HG03066 (cell line): ENCODE measurements around the gene KMT5B.

Experiments
- ATAC-seq: cut with Tn5 transposase; IDR thresholded peaks from one replicate; pipeline ENCODE4 v1.9.1; 2021; ENCODE audit warnings: low read depth; ENCODE audit not compliant: unreplicated experiment

Gene KMT5B

DNA sequence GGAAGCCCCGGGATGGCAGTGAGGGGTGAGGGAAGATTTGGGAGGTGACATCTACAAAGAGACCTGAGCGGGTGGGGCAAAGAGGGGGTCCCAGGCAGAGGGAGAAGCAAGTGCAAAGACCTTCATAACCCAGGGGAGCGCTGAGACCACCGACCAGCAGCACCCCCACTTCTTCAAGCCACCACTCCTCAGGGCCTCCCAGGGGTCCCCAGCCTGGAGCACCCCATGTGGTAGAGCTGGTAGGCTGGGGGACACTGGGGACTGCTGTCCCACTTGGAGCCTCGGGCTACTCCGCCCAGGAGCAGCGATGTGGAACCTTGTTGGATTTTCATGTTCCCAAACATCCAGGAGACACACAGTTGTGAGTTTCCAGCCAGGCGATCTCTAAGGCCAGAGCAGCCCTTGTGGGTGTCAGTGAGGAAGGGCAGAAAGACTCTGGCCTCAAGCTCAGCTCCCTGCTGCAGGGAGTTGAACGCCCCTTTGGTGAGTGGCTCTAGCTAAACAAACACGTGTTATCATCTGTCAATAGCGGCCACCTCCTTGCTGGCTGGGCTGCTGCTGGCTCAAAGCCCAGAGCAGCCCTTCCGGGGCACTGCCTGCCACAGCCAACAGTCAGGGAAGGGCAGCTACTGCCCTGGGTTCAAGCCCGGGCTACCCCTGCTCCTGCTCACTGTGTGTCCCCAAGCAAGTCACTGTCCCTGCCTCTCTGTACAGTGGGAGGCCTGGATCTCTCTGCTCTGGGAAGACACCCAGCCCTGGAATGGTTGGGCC lies 66.2 kb downstream of the KMT5B start:
- ATAC-seq, result no peak

DNA sequence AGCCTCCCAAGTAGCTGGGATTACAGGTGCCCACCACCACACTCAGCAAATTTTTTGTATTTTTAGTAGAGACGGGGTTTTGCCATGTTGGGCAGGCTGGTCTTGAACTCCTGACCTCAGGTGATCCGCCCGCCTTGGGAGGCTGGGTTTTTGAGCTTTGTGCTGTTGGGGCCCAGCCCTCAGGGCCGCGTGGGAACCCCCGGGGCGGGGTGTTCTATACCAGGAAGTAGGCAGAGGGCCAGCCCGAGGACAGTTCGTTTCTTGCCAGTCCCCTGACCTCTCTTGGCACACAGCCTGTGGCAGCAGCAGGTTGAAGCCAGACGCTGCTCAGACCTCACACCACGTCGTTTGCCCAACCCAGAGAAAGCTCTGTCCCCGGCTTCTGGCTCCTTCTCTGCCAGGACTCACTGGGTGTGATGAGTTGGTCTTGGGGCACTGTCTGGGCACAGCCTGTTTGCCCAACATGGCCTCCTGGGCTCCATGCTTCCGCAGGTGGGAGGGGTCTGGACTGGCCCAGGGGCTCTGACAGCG lies 67.0 kb downstream of the KMT5B start:
- ATAC-seq, result no peak

DNA sequence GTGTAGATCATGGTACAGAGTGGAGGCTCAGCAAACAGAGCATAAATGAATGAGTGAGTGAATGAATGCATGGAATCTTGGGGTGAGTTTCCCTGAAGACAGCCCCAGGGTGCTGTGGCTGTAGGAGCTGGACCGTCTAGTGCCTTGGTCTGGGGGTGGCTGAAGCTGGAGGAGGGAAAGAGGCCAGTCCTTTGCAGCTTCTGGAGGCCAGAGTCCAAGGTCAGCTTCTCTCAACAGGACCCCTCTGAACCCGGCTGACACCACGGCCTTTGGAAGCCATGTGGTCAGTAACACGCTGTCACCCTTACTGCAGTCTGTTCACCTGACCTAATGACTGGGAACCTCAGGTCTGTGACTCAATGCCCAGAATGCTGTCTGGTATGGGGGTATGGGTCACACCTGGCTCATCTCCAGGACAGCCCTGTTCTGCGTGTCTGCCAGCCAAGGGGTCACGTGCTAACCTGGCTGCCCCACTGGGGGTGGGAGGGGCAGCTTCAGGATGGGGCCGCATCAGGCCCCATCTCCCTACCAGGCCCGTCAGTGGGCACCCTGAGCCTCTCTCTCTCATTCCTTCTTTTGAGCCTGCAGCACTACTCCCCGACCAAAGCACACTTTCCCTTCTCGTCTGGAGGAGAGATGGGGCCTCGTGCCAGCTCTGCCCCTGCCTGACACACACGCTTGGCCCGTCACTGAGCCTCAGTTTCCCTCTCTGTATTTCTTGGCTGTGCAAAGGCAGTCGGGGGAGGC lies 67.8 kb downstream of the KMT5B start:
- ATAC-seq, result no peak

DNA sequence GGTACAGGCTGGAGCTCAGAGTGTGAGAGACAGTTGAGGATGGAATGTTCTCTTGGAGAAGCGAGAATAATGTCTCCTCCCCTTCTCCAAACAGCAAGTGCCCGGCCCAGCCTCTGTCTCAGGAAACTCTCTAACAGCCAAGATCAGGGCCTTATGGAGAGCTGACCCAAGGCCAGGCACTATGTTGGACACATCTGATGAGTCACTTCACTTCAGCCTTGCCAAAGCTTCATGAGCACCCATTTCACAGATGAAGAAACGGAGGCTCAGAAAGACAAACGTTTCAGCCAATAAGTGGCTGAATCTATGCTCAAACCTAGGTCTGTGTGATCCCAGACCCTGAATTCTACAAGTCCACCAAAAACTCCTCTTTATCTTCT lies 69.8 kb downstream of the KMT5B start:
- no peak for ATAC-seq

DNA sequence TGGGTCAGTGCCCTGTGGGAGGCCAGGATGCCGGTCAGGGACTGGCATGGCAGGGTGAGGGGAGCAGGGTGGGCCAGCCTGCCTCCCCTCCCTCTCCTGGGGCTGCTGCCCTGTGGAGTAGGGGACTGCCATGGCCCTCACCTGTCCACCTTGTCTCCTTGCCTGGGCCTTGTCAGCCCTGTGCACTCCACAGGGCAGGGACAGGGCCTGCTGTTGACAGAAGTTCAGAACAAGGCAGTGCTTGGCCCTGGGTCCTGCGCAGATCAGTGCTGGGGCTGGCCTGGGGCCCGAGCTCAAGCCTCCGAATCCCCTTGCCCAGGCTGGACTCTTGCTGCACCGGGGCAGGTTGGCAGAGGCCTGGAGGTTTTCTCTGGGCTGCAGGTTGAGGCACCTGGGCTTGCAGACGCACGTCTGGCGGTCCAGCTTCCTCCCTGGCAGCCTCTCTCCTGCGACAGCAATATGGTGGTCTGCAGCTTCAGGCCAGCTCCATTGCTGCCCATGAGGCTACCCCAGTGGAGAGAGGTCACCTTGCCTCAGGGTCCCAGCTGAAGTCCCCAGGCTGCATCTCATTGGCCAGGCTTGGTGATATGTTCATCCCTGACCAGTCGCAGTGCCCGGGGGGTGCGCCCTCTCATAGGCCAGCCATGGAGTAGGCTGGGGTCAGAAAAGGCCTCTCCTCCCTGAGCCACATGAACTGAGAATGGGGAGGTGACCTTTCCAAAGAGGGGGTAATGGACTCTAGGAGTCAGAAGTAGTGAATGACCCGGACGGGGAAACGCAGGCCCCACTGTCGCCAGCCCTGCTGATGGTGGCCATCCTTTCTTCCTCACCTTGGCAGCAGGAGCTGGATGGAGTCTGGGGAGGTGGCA lies 70.4 kb downstream of the KMT5B start:
- no peak for ATAC-seq

DNA sequence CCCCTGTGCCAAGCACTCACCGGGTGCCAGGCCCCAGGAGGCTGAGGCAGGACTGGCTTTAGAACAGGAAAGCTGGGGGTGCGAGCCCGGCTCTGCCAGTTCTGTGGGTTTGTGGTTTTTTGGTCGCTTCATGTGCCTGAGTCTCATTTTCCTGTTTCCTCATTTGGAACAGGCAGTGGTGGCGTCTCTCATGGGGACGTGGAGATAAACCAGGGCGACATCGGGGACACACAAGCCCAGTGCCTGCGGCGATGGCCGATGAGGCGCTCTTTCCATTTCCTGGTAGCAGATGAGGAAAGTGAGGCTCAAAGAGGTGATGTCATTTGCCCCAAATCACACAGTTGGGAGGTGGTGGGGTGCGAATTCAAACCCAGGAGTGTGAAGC lies 71.1 kb downstream of the KMT5B start:
- ATAC-seq, result no peak

DNA sequence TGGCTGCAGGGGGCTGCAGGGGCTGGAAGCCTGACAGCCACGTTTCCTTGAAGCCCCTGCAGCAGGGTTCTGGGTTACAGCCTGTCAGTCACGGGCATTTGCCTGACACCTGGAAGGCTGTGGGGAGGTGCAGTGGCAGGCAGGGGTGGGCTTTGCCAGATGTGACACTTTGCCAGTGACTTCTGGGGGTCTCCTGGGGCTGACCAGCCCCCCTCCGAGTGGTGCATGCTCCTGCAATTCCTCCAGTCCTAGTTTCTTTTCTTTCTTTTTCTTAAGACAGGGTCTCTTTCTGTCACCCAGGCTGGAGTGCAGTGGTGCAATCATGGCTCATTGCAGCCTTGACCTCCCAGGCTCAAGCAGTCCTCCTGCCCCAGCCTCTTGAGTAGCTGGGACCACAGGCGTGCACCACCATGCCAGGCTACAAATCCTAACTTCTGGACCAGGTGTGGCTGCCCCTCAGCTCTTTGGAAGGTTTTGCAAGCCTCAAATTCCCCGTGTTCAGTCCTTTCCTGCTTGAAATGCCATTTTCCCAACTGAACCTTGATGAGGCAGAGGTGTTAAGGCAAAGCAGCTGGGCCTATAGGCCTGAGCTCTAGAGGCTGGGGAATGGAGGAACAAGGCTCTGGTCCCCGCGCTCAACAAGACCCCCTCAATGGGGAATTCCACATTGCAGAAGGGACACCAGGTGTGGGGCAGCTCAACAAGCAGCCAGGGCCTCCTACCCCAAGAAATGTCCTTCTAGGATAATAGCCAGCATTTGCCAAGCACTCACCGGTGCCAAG lies 71.7 kb downstream of the KMT5B start:
- ATAC-seq, result no peak

DNA sequence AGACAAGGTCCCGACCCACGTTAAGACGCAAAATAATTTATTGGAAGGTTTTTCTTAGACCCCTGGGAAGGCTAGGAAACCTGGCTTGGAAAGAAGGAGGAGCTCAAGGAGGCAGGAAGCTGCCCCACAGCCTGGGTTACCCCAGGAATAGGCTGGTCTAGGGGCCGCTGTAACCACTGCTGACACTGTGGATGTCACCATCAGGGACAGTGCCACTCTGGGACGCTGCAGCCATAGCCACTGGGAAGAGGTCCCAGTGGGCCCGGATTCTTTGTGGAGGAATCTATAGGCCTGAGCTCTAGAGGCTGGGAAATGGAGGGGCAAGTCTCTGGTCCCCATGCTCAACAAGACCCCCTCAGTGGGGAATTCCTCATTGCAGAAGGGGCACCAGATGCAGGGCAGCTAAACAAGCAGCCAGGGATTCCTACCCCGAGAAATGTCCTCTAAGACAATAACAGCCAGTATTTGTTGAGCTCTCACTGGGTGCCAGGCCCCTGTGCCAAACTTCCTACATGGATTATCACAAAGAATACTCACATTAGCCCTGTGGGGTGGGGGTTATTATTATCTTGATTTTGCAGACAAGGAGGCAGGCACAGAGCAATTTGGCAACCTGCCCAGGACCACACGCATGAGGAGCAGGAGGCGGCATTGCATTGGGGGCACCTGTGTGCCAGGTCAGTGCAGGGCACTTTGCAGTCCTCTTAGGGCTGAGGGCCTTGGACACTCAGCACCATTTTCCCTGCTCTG lies 72.4 kb downstream of the KMT5B start:
- no peak for ATAC-seq

DNA sequence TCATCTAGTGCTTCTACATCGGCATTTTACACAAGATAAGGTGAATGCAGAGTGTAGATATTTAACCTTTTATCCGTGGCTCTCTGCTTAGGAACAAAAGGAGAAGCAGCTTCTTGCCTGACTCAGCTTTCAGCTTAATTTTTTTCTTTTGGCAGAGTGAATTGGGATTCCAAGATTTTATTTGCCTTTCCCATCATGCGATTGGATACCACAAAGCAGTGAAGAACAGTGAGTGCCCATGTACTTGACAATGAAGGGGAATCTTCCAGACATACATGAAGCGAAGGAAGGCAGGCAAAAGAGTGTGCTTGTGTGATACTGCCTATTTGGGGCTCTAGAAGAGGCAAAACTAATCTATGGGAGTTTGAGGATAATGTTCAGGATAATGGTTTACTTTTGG lies 74.9 kb downstream of the KMT5B start:
- no peak for ATAC-seq

DNA sequence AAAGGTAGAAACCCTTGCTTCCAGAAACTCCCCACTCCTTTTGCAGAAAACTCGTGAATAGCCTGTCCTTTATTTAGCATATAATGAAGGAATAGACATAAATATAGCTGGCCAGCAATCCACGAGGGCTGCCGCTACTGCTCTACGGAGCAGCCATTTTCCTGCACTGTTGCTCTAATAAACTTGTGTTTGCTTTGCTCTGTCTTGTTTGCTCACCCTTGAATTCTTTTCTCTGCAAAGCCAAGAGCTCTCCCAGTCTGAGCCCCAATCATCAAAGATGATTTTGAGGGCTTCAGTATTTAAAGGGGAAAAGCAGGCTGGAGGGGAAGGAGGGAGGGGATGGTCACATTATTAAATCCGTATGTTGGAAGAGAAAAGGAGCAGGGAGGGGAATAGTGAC lies 75.3 kb downstream of the KMT5B start:
- no peak for ATAC-seq

DNA sequence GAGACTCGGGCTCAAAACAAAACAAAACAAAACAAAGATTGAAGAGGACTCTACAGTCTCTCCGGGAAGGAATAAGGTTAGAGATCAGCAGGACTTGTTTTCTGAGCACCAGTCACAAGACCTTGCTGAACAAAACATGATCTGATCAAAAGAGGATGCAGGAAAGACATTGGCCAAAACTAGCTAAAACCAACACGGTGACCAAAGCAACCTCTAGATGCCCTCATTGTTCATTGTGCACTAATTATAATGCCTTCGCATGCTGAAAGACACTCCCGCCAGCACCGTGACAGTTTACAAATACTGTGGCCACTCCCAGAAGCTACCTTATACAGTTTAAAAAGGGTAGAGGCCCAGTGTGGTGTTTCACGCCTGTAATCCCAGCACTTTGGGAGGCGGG lies 76.2 kb downstream of the KMT5B start:
- no peak for ATAC-seq

DNA sequence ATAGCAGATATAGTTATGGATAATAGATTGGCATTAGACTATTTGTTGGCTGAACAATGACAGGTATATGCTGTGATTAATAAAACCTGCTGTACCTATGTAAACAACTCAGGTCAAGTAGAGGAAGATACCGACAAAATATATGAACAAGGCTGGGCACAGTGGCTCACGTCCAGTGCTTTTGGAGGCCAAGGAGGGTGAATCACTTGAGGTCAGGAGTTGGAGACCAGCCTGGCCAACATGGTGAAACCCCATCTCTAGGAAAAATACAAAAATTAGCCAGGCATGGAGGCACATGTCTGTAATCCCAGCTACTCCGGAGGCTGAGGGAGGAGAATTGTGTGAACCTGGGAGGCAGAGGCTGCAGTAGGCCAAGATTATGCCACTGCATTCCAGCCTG lies 77.9 kb downstream of the KMT5B start:
- ATAC-seq, result no peak

DNA sequence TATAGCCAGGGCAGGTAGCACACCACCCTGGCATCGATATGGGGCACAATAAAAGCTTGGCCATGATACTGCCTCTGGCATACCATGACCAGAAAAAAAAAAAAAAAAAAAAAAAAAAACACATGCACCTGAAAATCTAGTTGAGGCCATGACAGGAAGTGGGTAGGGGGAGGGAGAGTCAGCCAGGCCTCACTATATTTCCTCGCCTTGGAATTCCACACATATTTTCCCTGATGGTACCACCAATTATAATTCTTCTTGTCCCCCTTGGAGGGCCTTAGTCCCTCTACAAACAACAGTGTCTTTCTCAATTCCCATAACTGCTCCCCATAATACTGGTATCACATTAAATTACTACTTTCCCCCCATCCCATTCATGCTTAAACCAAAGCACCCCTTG lies 79.3 kb downstream of the KMT5B start:
- ATAC-seq, result no peak

DNA sequence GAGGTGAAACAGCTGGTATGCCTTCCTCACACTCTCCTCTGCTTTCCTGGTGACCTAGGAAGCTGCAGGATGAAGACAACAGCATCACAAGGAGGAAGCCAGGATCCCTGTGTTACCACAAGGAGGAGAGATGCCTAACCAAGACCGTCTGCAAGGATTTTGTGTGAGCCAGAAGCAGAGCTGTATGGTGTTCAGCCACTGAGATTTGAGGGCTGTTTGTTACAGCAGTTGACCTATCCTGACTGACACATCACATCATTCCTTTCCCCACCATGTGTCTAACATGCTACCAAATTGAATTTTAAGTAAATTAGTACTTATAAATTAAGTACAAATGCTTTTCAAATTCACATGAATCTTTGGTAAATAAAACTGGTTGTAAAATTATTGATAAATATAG lies 83.0 kb downstream of the KMT5B start:
- no peak for ATAC-seq

DNA sequence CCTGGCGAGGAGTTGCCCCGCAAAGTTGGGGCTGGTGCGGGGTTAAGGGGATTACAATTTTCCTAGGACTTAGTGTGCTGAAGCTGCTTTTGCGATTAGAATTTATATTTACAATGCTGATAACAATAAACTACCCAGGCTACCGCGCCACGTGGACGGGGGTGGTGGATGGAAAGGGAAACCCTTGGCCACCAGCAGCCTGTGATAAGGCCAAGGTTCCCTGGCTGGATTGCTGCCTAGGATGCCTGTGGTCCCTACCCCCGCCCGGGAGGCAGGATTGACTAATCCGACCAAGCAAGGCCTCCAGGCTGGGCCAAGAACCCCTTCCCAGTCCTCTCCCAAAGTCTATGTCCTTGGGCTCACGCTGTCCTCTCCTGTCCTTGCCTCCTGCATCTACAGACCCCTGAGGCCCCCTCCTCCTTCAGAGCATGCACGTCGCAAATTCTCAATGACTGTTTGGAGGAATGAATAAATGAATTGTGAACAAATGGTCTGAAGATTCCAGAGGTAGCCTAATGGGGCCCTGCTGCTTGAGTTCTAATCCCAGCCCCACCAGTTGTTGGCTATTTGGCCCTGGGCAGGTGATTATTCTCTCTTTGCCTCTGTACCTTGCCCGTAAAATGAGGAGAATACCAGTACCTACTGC lies 84.3 kb downstream of the KMT5B start:
- ATAC-seq, result no peak

DNA sequence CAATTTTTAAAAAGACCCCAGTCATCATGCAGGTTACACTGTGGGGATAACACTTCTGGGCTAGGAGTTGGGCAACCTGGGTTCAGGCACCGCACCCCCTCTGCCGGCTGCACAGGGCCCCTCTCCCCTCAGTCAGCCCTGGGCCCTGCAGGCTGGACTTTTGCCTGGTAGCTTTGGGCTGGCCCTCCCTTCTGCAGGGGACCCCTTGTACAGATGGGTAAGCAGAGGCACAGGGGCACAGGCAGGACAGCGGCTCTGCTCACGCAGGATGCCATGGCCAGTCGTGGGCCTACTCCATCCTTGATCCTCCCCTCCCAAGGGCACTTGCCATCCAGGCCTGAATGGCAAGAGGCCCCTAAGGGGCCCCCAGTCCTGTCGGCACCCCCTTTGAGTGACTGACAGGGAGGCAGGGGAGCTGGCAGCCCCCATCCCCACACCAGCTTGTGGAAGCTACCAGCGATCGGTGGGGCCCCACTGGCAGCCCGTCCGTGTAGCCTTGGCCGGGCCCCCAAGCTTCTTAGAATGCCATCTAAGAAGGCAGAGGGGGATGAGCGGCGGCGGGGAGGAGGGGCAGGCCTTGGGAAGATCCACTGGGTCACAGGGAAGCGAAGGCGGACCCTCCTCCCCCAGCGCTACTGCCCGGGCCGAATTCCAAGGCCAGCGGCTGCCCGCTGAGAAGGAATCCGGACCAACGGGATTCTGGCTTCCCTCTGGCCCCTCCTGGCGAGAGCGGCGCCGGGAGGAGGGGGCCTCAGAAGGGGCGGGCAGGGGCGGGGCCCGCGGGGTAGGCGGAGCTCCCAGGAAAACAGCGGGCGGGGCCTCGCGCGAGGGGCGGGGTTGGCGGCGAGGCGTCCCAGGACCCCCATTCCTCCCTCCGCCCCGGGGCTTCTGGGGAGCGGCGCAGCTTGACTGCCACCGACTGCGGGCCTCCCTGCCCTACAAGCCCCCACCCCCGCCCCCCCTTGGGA lies 85.1 kb downstream of the KMT5B start:
- no peak for ATAC-seq

DNA sequence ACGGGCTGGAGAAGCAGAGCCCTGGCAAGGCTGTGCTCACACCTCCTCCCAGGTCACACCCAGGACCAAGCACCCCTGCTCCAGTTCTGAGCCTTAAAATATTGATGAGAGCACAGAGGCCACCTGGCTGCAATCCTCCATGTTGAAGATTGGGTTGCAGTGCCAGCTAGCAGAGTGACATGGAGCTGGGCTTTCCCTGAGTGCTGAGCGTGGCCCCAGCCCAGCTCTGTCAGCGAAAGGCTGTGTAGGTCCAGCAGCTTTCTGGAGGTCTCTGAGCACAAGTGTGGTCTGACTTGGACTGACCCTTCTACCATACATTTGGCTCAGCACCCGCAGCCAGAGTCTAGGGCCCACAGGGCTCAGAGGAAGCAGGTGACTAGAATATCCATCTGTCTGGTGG lies 87.9 kb downstream of the KMT5B start:
- no peak for ATAC-seq

DNA sequence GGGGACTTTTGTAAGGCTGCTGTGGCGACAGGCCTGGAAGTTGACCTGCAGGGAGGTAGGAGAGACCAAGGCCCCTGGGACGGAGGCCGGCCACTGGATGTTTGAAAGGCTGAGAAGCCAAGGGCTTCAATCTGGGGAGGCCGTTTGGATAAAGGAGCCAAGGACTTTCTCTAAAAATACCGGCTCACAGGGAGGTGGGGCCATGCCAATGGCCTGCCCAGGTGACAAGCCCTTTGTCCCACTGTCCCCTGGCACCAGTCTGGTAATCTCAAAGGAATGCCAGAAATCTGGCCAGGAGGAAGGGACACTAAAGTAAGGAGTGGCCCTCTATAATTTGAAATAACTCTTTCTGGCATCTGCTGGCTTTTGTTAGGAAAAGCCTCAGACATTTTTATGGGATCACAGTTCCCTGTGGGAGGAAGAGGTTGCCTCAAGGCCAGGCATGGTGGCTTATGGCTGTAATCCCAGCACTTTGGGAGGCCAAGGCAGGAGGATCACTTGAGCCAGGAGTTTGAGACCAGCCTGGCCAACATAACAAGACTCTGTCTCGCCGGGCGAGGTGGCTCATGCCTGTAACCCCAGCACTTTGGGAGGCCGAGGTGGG lies 90.1 kb downstream of the KMT5B start:
- ATAC-seq, result no peak
